GM13976 (cell line): ENCODE results near the gene ONECUT3.
A peak's percentile ranks its signal among the peaks of the same experiment; 100 is the strongest.

Experiments used
- DNase-seq: peaks from one replicate; pipeline ENCODE4 v3.0.0; 2012; ENCODE audit warnings: low spot score
- in situ Hi-C: fragments of 300-500 bp; cut with MboI; formaldehyde crosslinking; loops from one replicate; pipeline ENCODE4 v1.12.0; 2022; ENCODE audit warnings: low sequenced_read_pairs, mixed read lengths, inconsistent platforms; ENCODE audit not compliant: unreplicated experiment
- TF ChIP-seq, protein P1 (sequence below): IDR thresholded peaks from 2 replicates; pipeline ENCODE4 v1.5.1; 2012; ENCODE audit warnings: borderline replicate concordance, mild to moderate bottlenecking; ENCODE audit not compliant: insufficient read depth; ENCODE audit errors: extremely low read depth, missing control alignments, control extremely low read depth

Gene ONECUT3

DNA sequence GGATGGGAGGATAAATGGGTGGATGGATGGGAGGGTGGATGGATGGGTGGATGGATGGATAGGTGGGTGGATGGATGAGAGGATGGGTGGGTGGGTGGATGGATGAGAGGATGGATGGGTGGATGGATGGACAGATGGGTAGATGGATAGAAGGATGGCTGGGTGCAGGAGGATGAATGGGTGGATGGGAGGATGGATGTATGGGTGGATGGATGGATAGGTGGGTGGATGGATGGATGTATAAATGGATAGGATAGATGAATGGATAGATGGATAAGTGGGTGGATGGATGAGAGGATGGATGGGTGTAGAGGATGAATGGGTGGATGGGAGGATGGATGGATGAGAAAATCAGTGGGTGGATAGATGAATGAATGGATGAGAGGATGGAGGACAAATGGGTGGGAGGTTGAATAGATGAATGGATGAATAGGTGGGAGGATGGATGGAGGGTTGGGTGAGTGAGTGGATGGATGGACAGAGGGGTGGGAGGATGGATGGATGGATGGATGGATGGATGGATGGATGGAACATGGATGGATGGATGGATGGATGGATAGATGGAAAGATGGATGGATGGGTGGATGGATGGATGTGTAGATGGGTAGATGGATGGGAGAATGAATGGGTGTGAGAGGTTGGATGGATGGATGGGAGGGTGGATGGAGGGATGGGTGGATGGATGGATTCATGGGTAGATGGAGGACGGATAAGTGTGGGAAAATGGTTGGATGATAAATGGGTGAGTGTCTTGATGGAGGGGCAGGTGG lies 35.9 kb upstream of the ONECUT3 start:
- TF ChIP-seq, protein P1, sequence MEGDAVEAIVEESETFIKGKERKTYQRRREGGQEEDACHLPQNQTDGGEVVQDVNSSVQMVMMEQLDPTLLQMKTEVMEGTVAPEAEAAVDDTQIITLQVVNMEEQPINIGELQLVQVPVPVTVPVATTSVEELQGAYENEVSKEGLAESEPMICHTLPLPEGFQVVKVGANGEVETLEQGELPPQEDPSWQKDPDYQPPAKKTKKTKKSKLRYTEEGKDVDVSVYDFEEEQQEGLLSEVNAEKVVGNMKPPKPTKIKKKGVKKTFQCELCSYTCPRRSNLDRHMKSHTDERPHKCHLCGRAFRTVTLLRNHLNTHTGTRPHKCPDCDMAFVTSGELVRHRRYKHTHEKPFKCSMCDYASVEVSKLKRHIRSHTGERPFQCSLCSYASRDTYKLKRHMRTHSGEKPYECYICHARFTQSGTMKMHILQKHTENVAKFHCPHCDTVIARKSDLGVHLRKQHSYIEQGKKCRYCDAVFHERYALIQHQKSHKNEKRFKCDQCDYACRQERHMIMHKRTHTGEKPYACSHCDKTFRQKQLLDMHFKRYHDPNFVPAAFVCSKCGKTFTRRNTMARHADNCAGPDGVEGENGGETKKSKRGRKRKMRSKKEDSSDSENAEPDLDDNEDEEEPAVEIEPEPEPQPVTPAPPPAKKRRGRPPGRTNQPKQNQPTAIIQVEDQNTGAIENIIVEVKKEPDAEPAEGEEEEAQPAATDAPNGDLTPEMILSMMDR = no peak
- DNase-seq = no peak
- in situ Hi-C loops = no loop called here

DNA sequence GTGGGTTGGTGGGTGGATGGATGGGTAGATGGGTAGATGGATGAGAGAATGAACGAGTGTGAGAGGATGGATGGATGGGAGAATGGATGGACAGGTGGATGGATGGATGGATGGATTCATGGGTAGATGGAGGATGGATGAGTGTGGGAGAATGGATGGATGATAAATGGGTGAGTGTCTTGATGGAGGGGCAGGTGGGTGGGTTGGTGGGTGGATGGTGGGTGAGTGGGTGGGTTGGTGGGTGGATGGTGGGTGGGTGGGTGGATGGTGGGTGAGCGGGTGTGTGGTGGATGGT lies 35.4 kb upstream of the ONECUT3 start:
- no peak for DNase-seq
- TF ChIP-seq, protein P1 = no peak
- in situ Hi-C loops = no loop called here

DNA sequence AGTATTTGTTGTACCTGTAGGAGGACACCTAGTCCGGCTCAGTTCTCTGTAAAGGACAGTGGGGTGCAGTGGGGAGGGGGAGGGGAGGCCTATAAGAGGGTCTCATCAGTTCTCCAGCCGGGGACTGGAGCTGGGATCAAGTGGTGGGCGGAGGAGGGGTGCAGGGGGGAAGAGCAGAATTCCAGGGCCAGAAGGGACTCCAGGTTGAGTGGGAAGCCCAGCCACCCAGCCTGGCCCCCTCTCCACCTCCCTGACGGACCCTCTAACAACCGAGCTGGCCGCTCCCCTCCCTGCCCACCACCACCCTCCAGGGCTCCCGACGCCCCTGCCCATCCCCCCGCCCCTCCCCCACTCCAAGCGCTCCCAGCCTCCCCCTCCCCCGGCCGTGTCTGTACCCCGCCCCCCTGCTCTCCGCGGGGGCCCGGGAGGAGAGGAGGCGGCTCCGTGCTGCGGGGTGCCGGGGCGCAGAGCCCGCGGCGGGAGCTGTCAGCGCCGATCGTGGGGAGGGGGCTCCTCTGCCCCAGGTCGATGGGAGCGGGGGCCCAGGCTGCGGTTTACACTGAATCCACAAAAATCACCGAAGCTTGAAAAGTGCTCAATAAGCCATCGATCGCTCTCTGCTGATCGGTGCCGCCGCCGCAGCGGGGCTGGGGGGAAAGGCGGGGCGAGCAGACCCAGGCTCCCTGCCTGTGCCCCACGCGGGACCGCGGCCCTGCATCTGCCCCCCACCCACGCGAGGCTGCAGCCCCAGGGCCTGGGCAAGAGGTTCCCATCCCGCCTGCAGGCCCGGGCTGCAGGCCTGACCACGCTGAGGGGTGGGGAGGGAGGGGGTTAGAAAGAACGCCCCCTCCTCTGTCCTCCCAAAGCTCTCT lies 34.6 kb upstream of the ONECUT3 start:
- TF ChIP-seq, protein P1 = no peak
- in situ Hi-C loops = no loop called here
- no peak for DNase-seq

DNA sequence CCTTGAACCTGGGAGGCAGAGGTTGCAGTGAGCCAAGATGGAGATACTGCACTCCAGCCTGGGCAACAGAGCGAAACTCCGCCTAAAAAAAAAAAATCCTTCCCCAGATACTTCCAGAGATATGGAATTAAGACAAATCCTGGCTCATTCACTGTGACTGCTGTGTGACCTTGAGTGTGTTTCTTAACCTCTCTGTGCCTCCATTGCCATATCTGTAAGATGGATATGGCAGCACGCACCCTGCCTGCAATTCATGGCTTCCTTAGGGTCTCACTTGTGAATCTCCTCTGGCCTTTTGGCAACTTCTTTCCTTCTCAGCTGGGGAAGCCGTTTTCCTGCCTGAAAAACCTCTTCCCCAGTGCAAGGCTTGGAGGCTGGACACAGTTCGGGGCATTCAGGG lies 33.8 kb upstream of the ONECUT3 start:
- no peak for DNase-seq
- in situ Hi-C loops = no loop called here
- TF ChIP-seq, protein P1 = no peak

DNA sequence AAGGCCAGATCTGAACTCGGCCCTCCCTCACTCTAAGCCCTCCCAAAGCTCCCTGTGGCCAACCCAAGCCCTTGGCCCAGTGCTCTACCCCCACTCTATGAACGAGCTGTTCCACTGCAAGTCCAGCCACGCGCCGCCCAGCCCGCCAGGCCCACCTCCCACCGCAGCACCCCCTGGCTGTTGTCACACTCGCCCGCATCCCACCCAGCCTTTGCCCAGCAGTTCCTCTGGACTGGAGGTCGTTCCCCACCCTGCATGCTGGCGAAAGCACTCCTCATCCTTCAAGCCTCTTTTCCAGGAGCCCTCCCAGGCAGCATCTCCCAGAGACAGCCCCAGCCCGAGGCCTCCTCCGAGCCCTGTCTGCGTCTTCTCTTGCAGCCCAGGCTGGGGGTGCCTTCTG lies 33.1 kb upstream of the ONECUT3 start:
- TF ChIP-seq, protein P1 = no peak
- in situ Hi-C loops = no loop called here
- DNase-seq = no peak

DNA sequence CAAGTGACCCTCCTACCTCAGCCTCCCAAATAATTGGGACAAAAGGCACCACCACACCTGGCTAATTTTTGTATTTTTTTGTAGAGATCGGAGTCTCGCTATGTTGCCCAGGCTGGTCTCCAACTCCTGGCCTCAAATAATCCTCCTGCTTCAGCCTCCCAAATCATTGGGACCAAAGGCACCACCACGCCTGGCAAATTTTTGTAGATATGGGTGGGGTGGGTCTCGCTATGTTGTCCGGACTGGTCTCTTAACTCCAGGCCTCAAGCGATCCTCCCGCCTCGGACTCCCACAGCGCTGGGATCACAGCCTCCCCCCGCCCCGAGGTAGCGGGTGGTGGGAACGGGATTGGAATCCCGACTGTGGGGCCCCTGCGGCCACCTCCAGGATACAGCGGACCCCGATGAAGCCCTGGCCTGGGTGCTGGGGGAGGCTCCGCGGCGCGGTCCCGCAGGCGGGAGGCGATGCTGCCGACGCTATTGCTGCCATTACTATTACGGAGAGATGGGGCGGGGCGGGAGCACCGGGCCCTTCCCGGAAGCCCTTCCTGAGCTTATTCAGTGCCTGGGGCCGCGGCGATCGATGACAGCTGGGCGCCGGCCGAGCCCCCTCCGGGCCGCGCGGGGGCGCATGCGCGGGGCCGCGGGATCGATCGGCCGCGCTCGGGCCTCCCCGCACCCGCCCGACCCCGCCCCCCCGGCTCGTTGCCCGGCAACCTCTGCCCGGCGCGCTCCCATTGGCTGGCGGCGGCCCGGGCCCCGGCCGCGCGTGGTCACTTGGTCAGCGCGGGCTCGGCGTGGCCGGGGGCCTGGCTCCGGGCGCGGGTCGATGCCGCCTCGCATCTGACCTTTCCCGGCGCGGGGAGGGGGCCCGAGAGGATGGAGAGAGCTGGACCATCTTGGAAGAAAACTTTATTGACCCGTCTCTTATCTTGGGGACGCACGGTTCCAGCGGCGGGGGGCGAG lies 27.9 kb upstream of the ONECUT3 start:
- in situ Hi-C loops = no loop called here

More for the DNA sequence above, 27.9 kb upstream of the ONECUT3 start:
- TF ChIP-seq, protein P1 = no peak
- DNase-seq = peak; percentile 89
